ENCODE results near the gene HELZ.

GRCh38 chr17:67198131-67198530, 46.9 kb downstream of the HELZ start:
- no peak for TF ChIP-seq TAF1 (IDR thresholded peaks at IDR 0.05; ENCODE audit: borderline replicate concordance, low read depth, low read length)
- TF ChIP-seq POLR2A (IDR thresholded peaks at IDR 0.05; ENCODE audit: low read depth, low read length): no peak
- no peak for TF ChIP-seq POLR2AphosphoS5 (IDR thresholded peaks at IDR 0.05; ENCODE audit: low read depth, low read length)

All from GM12892 (cell line).